ENCODE data around the gene GREB1. TPM values are rescaled to one million over a fixed set of nuclear protein-coding genes. Genes with fewer than 3 reads are reported as not detected.

GREB1 gene
- total RNA-seq, 1 donor from 2014 or later: 30.8 TPM

DNA sequence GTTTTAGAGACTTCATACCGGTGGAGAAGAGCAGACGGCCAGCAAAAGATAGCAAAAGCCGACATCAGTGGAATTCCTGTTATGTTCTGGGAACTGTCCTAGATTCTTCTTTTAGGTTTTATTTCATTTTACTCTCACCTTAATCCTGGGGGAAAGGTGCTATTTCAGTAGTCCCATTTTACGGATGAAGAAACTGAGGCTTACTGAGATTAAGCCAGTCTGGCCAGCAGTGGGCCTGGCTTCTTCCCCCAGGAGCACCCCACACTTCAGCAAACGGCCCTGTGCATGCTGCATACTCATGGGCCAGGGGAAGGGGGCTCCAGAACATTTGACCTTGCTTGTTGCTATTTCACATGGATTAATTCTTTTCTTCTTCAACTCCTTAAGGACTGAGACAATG, 79.5 kb downstream of the GREB1 start:
- H2AFZ ChIP-seq (replicated peaks): no peak overlapping the region
- Mint-ChIP-seq H3K27ac (no peak overlapping the region), H3K27me3 (ENCODE audit: insufficient read depth, low read depth) (peaks cover 11% of the 10 kb centered on the region), H3K36me3 (peaks cover 51% of the 10 kb centered on the region), H3K4me3 (no peak overlapping the region), H3K4me1 (peaks cover 3% of the 10 kb centered on the region), H3K9me3 (no peaks in the 10 kb centered on the region)
- peaks cover 4% of the 10 kb centered on the region for H4K20me1 ChIP-seq (ENCODE audit: low read depth)
- no peaks in the 10 kb centered on the region for H3K27me3 ChIP-seq
- H3K4me3 ChIP-seq: no peak overlapping the region
- DNase-seq (ENCODE audit: low spot score): no peak
- no peaks in the 10 kb centered on the region for H3K36me3 ChIP-seq
- no peaks in the 10 kb centered on the region for H3K4me1 ChIP-seq
- H3K9ac ChIP-seq: no peak overlapping the region
- no peaks in the 10 kb centered on the region for H3F3A ChIP-seq (ENCODE audit: low read depth)
- no peak overlapping the region for H3K27ac ChIP-seq
- TF ChIP-seq EZH2 (IDR thresholded peaks at IDR 0.05) (no peak), EZH2phosphoT487 (IDR thresholded peaks at IDR 0.05) (no peak)
- TF ChIP-seq, protein P1, sequence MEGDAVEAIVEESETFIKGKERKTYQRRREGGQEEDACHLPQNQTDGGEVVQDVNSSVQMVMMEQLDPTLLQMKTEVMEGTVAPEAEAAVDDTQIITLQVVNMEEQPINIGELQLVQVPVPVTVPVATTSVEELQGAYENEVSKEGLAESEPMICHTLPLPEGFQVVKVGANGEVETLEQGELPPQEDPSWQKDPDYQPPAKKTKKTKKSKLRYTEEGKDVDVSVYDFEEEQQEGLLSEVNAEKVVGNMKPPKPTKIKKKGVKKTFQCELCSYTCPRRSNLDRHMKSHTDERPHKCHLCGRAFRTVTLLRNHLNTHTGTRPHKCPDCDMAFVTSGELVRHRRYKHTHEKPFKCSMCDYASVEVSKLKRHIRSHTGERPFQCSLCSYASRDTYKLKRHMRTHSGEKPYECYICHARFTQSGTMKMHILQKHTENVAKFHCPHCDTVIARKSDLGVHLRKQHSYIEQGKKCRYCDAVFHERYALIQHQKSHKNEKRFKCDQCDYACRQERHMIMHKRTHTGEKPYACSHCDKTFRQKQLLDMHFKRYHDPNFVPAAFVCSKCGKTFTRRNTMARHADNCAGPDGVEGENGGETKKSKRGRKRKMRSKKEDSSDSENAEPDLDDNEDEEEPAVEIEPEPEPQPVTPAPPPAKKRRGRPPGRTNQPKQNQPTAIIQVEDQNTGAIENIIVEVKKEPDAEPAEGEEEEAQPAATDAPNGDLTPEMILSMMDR (IDR thresholded peaks at IDR 0.05): no peak
- H3K4me2 ChIP-seq: no peak overlapping the region
- no peaks in the 10 kb centered on the region for H3K9me3 ChIP-seq (ENCODE audit: low read depth)
- no peaks in the 10 kb centered on the region for H3K79me2 ChIP-seq (ENCODE audit: low read depth)

DNA sequence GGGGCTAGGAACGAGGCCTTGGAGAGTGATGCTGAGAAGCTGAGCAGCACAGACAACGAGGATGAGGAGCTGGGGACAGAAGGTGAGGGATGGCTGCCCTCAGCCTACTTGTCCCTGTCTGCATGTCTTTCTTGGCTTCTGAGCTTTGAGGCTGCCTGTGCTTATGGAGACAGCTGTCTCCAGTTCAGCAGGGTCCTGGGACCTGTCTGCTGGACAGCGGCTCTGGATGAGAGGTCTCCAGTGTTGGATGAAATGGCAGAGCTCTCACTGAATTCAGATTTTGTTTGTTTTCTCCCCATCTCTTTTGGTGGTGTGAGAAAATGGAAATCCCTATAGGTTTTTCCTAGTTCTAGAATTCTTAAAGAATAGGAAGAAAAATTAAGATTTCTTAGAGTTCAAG, 81.4 kb downstream of the GREB1 start:
- DNase-seq (ENCODE audit: low spot score): no peak
- H3K4me1 ChIP-seq: no peaks in the 10 kb centered on the region
- H3K27me3 ChIP-seq: no peaks in the 10 kb centered on the region
- no peaks in the 10 kb centered on the region for H3K9me3 ChIP-seq (ENCODE audit: low read depth)
- Mint-ChIP-seq H3K4me1 (peaks cover 3% of the 10 kb centered on the region), H3K27ac (no peak overlapping the region), H3K9me3 (no peaks in the 10 kb centered on the region), H3K4me3 (no peak overlapping the region), H3K36me3 (peaks cover 50% of the 10 kb centered on the region), H3K27me3 (ENCODE audit: insufficient read depth, low read depth) (peaks cover 11% of the 10 kb centered on the region)
- no peak overlapping the region for H3K9ac ChIP-seq
- no peak overlapping the region for H3K4me3 ChIP-seq
- H3K4me2 ChIP-seq: no peak overlapping the region
- no peak overlapping the region for H2AFZ ChIP-seq (replicated peaks)
- TF ChIP-seq, protein P1 (IDR thresholded peaks at IDR 0.05): no peak
- TF ChIP-seq EZH2phosphoT487 (IDR thresholded peaks at IDR 0.05): no peak
- no peak for TF ChIP-seq EZH2 (IDR thresholded peaks at IDR 0.05)
- peaks cover 4% of the 10 kb centered on the region for H4K20me1 ChIP-seq (ENCODE audit: low read depth)
- H3K27ac ChIP-seq: no peak overlapping the region
- no peaks in the 10 kb centered on the region for H3K79me2 ChIP-seq (ENCODE audit: low read depth)
- H3K36me3 ChIP-seq: no peaks in the 10 kb centered on the region
- no peaks in the 10 kb centered on the region for H3F3A ChIP-seq (ENCODE audit: low read depth)

DNA sequence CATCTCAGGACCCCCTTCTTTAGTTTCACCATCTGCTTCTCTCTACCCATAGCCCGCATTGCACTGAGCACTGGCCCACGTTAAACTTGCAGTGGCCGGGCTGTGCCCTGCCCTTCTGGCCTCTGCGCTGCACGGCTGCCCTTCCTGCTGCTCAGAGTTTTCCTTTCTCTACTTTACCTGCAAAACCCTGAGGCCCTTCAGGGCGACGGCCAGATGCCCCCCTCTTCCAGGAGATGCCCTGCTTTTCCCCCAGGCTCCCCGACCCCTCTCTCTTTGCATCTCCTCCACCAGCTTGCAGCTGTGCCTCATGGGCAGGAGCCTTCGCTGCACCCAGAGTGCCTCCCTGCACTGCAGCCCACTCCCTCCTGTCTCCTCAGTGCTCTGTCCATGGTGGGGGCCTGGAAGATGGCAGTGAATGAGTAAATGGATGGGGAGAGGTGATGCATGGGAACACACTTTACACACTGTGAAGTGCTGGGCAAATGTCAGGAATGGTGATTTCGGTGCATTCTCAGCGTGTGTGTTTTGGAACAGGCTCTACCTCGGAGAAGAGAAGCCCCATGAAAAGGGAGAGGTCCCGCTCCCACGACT, 82.3 kb downstream of the GREB1 start:
- H2AFZ ChIP-seq (replicated peaks): no peak overlapping the region

More for the DNA sequence above, 82.3 kb downstream of the GREB1 start:
- H3K27ac ChIP-seq: no peak overlapping the region
- Mint-ChIP-seq H3K27me3 (ENCODE audit: insufficient read depth, low read depth) (peaks cover 8% of the 10 kb centered on the region), H3K4me3 (no peak overlapping the region), H3K9me3 (no peaks in the 10 kb centered on the region), H3K27ac (no peak overlapping the region), H3K4me1 (peaks cover 3% of the 10 kb centered on the region), H3K36me3 (peaks cover 54% of the 10 kb centered on the region)
- H3K4me3 ChIP-seq: no peak overlapping the region
- H3K79me2 ChIP-seq (ENCODE audit: low read depth): no peaks in the 10 kb centered on the region
- no peaks in the 10 kb centered on the region for H3K27me3 ChIP-seq
- no peak overlapping the region for H3K9ac ChIP-seq
- no peak for DNase-seq (ENCODE audit: low spot score)
- TF ChIP-seq EZH2 (IDR thresholded peaks at IDR 0.05): no peak
- TF ChIP-seq, protein P1 (IDR thresholded peaks at IDR 0.05): no peak
- no peak for TF ChIP-seq EZH2phosphoT487 (IDR thresholded peaks at IDR 0.05)
- H4K20me1 ChIP-seq (ENCODE audit: low read depth): peaks cover 4% of the 10 kb centered on the region
- H3K36me3 ChIP-seq: no peaks in the 10 kb centered on the region
- no peak overlapping the region for H3K4me2 ChIP-seq
- no peaks in the 10 kb centered on the region for H3K4me1 ChIP-seq
- H3F3A ChIP-seq (ENCODE audit: low read depth): no peaks in the 10 kb centered on the region
- no peaks in the 10 kb centered on the region for H3K9me3 ChIP-seq (ENCODE audit: low read depth)
